Activated CD8-positive, alpha-beta T cell treated with anti-CD3 and anti-CD28 coated beads for 36 hours (primary cell): ENCODE measurements around the gene SVBP. TPM values are rescaled to one million over a fixed set of nuclear protein-coding genes. Genes with fewer than 3 reads are reported as not detected.

ENCODE experiments used
- ATAC-seq: fragments of 200-7000 bp; cut with Tn5 transposase; one replicate; pipeline ENCODE4 v1.10.0; 2021; ENCODE audit warnings: mild to moderate bottlenecking, moderate library complexity
- CTCF ChIA-PET: fragments of 350-600 bp; sonication (Branson Sonifier 250); formaldehyde crosslinking; loops from one replicate; lab custom pipeline; 2021; ENCODE audit warnings: antibody characterized with exemption; lab: Charles Lee
- POLR2A ChIA-PET: fragments of 350-600 bp; sonication (Branson Sonifier 250); formaldehyde crosslinking; loops from one replicate; lab custom pipeline; 2021; ENCODE audit warnings: antibody characterized with exemption; lab: Charles Lee
- DNase-seq: peaks from one replicate; pipeline ENCODE4 v3.0.0-alpha.2; 2020
- H3K27ac Mint-ChIP-seq: one replicate; pipeline ENCODE4 v1.8.0; 2021; ENCODE audit warnings: mild to moderate bottlenecking, mixed read lengths
- H3K27me3 Mint-ChIP-seq: one replicate; pipeline ENCODE4 v1.8.0; 2021; ENCODE audit warnings: mixed read lengths
- H3K36me3 Mint-ChIP-seq: one replicate; pipeline ENCODE4 v1.8.0; 2021; ENCODE audit warnings: low read depth, mixed read lengths
- H3K4me1 Mint-ChIP-seq: one replicate; pipeline ENCODE4 v1.8.0; 2021; ENCODE audit warnings: low read depth, mixed read lengths
- H3K4me3 Mint-ChIP-seq: one replicate; pipeline ENCODE4 v1.8.0; 2021; ENCODE audit warnings: mild to moderate bottlenecking, moderate library complexity, mixed read lengths
- H3K9me3 Mint-ChIP-seq: one replicate; pipeline ENCODE4 v1.8.0; 2021; ENCODE audit warnings: mixed read lengths
- intact Hi-C: fragments of 100-400 bp; cut with micrococcal nuclease; formaldehyde crosslinking; loops from one replicate; pipeline ENCODE4 v1.10.0; 2022
- total RNA-seq, 2 experiments: library from RNA; stranded (reverse); gene quantifications; one replicate each; pipeline ENCODE4 v1.2.3, GENCODE V29; 2021
- TF ChIP-seq, protein P1 (sequence below): fragments of 200-600 bp; IDR thresholded peaks from one replicate; pipeline ENCODE4 v1.8.0; 2022; ENCODE audit warnings: antibody characterized with exemption, mild to moderate bottlenecking

SVBP gene
- total RNA-seq, 2 experiments from 2014 or later, result 12.2 to 14.3 TPM

DNA sequence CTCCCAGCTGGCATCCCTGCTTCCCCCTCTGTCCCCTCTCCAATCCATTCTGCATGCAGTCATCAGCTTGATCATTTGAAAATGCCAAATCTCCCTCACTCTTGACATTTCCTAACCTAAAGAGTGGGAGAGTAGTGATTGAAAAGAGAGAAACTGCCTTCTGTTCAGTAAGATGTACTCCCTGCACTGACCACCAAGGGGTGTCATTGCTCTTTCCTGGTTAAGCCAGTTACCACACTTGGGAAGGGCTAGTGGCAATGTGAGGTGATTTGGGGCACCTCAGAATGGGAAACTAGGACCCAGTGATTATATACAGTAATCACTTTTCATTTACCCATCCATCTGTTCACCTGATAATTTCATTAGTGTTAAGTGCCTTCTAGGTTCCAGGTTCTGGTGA lies 39.3 kb downstream of the SVBP start:
- peak; percentile 56 for DNase-seq
- POLR2A ChIA-PET, result no interaction called here
- Mint-ChIP-seq H3K36me3 (peaks cover 59% of the 10 kb centered on the region), H3K27me3 (no peaks in the 10 kb centered on the region), H3K27ac (no peak overlapping the region), H3K4me1 (peaks cover 28% of the 10 kb centered on the region), H3K4me3 (no peak overlapping the region), H3K9me3 (no peaks in the 10 kb centered on the region)
- intact Hi-C loops, result no loop called here
- TF ChIP-seq, protein P1, sequence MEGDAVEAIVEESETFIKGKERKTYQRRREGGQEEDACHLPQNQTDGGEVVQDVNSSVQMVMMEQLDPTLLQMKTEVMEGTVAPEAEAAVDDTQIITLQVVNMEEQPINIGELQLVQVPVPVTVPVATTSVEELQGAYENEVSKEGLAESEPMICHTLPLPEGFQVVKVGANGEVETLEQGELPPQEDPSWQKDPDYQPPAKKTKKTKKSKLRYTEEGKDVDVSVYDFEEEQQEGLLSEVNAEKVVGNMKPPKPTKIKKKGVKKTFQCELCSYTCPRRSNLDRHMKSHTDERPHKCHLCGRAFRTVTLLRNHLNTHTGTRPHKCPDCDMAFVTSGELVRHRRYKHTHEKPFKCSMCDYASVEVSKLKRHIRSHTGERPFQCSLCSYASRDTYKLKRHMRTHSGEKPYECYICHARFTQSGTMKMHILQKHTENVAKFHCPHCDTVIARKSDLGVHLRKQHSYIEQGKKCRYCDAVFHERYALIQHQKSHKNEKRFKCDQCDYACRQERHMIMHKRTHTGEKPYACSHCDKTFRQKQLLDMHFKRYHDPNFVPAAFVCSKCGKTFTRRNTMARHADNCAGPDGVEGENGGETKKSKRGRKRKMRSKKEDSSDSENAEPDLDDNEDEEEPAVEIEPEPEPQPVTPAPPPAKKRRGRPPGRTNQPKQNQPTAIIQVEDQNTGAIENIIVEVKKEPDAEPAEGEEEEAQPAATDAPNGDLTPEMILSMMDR, result peak; percentile 76
- peak; percentile 82 for ATAC-seq
- CTCF ChIA-PET, result interaction anchor here (0.5 to 3.7 kb wide), 23 partner anchors 10 to 299 kb away, joined by 3 to 41 read pairs (median 5); partner anchors contain the start of genes C1orf50, ERMAP, P3H1 and SVBP

DNA sequence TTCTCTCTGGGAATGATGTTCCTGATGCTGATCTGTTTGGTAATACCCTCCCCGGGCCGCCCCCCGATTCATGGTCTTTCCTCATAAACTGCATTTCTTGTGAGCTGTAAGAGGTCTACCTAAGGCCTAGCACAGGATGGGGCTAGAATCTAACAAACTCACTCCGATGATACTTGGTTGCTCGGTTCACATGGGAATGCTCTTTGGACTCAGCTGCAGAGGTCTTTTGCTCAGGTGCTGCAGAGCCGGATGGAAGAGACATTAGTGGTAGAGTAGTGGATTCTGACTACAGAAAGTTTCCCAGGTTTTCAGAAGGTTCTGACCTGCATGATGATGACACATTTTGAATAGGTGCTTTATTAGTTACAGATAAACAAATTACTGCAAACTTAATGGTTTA lies 40.7 kb downstream of the SVBP start:
- TF ChIP-seq, protein P1, result no peak
- Mint-ChIP-seq H3K27ac (no peak overlapping the region), H3K4me1 (peaks cover 33% of the 10 kb centered on the region), H3K27me3 (no peaks in the 10 kb centered on the region), H3K36me3 (peaks cover 57% of the 10 kb centered on the region), H3K4me3 (no peak overlapping the region), H3K9me3 (no peaks in the 10 kb centered on the region)
- CTCF ChIA-PET, result interaction anchor here (1.2 to 3.7 kb wide), 6 partner anchors 9 to 300 kb away, joined by 3 to 41 read pairs (median 6); partner anchors contain the start of genes C1orf50 and P3H1
- intact Hi-C loops, result no loop called here
- POLR2A ChIA-PET, result interaction anchor here (0.6 to 1.2 kb wide), 3 partner anchors 137 to 928 kb away, joined by 3 read pairs; no protein-coding TSS in a partner anchor
- DNase-seq, result no peak
- ATAC-seq, result no peak

DNA sequence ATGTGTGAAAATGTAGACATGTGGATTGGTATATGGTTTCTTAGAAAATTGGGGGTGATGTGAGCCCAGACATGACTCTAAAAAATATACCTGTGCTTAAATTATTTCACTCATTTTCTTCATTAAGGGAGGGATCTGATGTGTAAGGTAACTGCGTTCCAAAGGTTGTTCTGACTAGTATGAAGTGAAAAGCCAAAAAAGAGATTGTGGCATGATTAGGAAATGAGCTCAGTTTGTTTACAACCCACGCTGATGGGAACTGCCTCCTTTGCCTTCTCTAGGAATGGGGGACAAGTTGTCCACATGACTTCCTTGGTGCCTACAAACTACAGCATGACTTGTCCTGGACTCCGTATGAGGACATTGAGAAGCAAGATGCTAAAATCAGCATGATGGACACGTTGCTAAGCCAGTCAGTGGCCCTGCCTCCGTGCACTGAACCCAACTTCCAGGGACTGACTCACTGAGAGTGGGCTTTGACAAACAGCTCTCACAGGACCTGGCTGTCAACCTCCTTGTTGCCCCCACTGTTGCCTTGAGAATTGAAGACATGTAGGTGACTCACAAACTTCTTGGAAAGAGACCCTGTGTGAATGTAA lies 42.2 kb downstream of the SVBP start:
- H3K4me3 Mint-ChIP-seq, result no peak overlapping the region
- ChIA-PET CTCF (interaction anchor here (0.7 kb wide), 1 partner anchor 17 kb away, joined by 3 read pairs; no protein-coding TSS in a partner anchor), POLR2A (no interaction called here)
- no peaks in the 10 kb centered on the region for H3K9me3 Mint-ChIP-seq
- peaks cover 56% of the 10 kb centered on the region for H3K36me3 Mint-ChIP-seq
- TF ChIP-seq, protein P1, result no peak
- DNase-seq, result peak; percentile 14
- no peak for ATAC-seq
- H3K4me1 Mint-ChIP-seq, result peaks cover 38% of the 10 kb centered on the region
- H3K27ac Mint-ChIP-seq, result peak overlapping the region; percentile 12
- intact Hi-C loops, result no loop called here
- no peaks in the 10 kb centered on the region for H3K27me3 Mint-ChIP-seq

DNA sequence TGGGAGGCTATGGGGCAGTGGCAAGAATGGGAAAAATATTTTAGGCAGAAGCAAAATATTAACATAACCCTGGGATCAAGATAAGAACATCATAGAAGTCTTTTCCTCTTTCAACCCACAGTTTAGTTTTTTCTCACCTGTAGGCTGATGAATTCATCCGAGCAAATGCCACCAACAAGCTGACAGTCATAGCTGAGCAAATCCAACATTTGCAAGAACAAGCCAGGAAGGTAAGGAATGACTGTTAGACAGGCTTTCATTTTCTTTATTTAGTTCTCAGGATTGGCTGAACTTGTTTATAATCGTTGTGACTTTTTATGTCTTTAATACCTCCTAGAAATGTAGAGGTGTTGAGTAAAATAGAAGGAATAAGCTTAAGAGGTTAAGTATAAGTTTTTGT lies 43.8 kb downstream of the SVBP start:
- ATAC-seq (no peak), DNase-seq (no peak)
- peak overlapping the region; percentile 58 for H3K27ac Mint-ChIP-seq
- H3K4me3 Mint-ChIP-seq, result no peak overlapping the region
- TF ChIP-seq, protein P1, result no peak
- CTCF ChIA-PET, result interaction anchor here (0.8 to 1.3 kb wide), 2 partner anchors 140 to 150 kb away, joined by 3 read pairs; no protein-coding TSS in a partner anchor
- POLR2A ChIA-PET, result no interaction called here
- no peaks in the 10 kb centered on the region for H3K9me3 Mint-ChIP-seq
- peaks cover 54% of the 10 kb centered on the region for H3K36me3 Mint-ChIP-seq
- peaks cover 38% of the 10 kb centered on the region for H3K4me1 Mint-ChIP-seq
- intact Hi-C loops, result no loop called here
- H3K27me3 Mint-ChIP-seq, result no peaks in the 10 kb centered on the region

DNA sequence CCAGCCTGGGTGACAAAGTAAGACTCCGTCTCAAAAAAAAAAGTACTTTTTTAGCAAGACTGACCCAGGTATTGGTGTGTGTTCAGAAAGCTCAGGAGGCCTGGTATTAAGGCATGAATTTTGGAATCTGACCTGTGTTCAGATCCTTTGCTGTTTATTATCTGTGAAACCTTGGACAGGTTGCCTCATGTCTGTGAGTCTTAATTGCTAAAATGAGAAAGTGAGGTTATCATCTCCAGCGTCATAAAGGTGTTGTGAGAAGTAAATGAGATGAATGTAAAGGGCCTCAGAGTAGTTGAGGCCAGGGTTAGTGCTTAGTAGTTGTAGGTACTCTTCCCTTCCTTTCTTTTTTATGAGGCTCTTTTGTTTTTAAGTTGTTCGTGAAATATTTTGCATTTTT lies 47.4 kb downstream of the SVBP start:
- Mint-ChIP-seq H3K4me3 (no peak overlapping the region), H3K9me3 (no peaks in the 10 kb centered on the region), H3K27ac (no peak overlapping the region), H3K36me3 (peaks cover 27% of the 10 kb centered on the region), H3K4me1 (peaks cover 32% of the 10 kb centered on the region), H3K27me3 (no peaks in the 10 kb centered on the region)
- DNase-seq (no peak), ATAC-seq (no peak)
- TF ChIP-seq, protein P1, result no peak
- POLR2A ChIA-PET, result interaction anchor here (0.7 kb wide), 1 partner anchor 72 kb away, joined by 3 read pairs; no protein-coding TSS in a partner anchor
- CTCF ChIA-PET, result interaction anchor here (1.0 to 4.6 kb wide), 3 partner anchors 8 to 77 kb away, joined by 3 to 41 read pairs (median 6); partner anchors contain the start of gene ZNF691
- intact Hi-C loops, result no loop called here
